Neural crest cell (in vitro differentiated cells): ENCODE measurements around the gene MYBPC2. TPM values are rescaled to one million over a fixed set of nuclear protein-coding genes. Genes with fewer than 3 reads are reported as not detected.
A peak's percentile ranks its signal among the peaks of the same experiment; 100 is the strongest.

Source experiments
- DNase-seq: peaks from one replicate; pipeline ENCODE4 v3.0.0; 2021; ENCODE audit warnings: low read depth, mixed read lengths, low spot score
- H3K27ac Mint-ChIP-seq: one replicate; pipeline ENCODE4 v1.8.0; 2021; ENCODE audit warnings: mild to moderate bottlenecking, mixed read lengths; ENCODE audit not compliant: unreplicated experiment
- H3K27me3 Mint-ChIP-seq: 2 replicates; pipeline ENCODE4 v1.8.0; 2021; ENCODE audit warnings: low read depth, mild to moderate bottlenecking, mixed read lengths
- H3K36me3 Mint-ChIP-seq: 2 replicates; pipeline ENCODE4 v1.8.0; 2021; ENCODE audit warnings: low read depth, mild to moderate bottlenecking, mixed read lengths
- H3K4me1 Mint-ChIP-seq: 2 replicates; pipeline ENCODE4 v1.8.0; 2021; ENCODE audit warnings: mixed read lengths
- H3K4me3 Mint-ChIP-seq: one replicate; pipeline ENCODE4 v1.8.0; 2021; ENCODE audit warnings: mild to moderate bottlenecking, mixed read lengths
- H3K9me3 Mint-ChIP-seq: 2 replicates; pipeline ENCODE4 v1.8.0; 2021; ENCODE audit warnings: mixed read lengths
- total RNA-seq: library from RNA; stranded (reverse); gene quantifications from 2 replicates; pipeline ENCODE4 v1.2.1, GENCODE V29; 2021
- TF ChIP-seq, protein P1 (sequence below): fragments of 200-600 bp; sonication (generic); conservative IDR thresholded peaks from 2 replicates; pipeline ENCODE4 v1.5.0; 2021; ENCODE audit warnings: antibody characterized with exemption, mild to moderate bottlenecking

The MYBPC2 gene
- total RNA-seq, 1 donor from 2014 or later = not detected

DNA sequence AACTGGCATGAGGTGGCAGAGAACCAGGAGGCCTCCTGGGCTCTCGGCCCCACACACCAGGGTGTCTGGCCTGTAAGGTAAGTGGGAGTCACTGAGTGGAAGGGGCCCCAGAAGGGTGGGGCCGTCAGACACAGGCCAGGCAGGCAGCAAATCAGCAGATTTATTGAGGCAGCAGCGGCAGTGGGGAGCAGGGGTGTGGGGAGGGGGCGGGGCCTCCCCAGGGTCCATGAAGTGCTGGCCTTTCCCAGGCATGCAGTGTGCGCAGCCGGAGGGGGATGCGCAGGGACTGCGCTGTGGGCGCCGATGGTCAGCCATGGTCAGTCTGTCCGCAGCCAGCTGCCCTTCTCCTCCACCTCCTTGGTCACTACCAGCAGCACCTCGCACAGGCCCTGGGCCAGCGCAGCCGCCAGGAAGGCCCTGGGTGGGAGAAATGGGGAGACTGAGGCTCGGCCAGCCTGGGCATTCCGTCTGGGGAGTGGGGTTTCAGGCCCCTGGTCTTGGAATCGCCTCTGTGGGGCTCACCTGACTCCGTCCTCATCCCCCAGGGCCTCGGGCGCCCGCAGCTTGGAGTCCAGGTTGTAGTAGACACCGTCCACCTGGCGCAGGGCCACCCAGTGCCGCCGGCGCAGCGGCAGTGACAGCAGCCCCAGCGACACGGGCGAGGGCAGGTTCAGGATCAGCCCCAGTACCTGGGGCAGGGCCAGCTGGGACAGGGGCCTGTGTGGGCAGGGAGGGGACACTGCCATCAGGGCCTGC is 73.3 kb downstream of the MYBPC2 start:
- TF ChIP-seq, protein P1, sequence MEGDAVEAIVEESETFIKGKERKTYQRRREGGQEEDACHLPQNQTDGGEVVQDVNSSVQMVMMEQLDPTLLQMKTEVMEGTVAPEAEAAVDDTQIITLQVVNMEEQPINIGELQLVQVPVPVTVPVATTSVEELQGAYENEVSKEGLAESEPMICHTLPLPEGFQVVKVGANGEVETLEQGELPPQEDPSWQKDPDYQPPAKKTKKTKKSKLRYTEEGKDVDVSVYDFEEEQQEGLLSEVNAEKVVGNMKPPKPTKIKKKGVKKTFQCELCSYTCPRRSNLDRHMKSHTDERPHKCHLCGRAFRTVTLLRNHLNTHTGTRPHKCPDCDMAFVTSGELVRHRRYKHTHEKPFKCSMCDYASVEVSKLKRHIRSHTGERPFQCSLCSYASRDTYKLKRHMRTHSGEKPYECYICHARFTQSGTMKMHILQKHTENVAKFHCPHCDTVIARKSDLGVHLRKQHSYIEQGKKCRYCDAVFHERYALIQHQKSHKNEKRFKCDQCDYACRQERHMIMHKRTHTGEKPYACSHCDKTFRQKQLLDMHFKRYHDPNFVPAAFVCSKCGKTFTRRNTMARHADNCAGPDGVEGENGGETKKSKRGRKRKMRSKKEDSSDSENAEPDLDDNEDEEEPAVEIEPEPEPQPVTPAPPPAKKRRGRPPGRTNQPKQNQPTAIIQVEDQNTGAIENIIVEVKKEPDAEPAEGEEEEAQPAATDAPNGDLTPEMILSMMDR = no peak
- DNase-seq = no peak
- Mint-ChIP-seq H3K27me3 (peaks cover 9% of the 10 kb centered on the region), H3K9me3 (no peaks in the 10 kb centered on the region), H3K27ac (no peak overlapping the region), H3K4me3 (no peak overlapping the region), H3K36me3 (no peaks in the 10 kb centered on the region), H3K4me1 (peaks cover 24% of the 10 kb centered on the region)

DNA sequence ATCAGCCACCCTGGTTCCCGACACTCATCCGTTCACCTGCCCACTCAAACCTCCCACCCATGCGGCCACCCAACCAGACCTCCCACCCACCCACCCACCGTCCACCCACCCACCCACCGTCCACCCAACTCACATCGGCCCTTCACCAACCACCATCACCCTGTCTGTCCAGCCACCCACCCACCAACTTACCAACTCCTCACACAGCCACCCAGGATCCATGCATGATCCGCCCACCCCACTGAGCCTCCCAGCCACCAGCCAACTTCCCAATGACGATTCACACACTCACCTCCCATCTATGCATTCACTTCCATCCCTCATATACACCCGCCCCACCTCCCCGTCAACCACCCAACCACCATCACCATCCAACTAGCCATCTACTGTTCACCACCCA is 74.0 kb downstream of the MYBPC2 start:
- TF ChIP-seq, protein P1 = no peak
- H3K9me3 Mint-ChIP-seq = no peaks in the 10 kb centered on the region
- H3K27me3 Mint-ChIP-seq = peaks cover 11% of the 10 kb centered on the region
- H3K27ac Mint-ChIP-seq = no peak overlapping the region
- peaks cover 30% of the 10 kb centered on the region for H3K4me1 Mint-ChIP-seq
- no peak overlapping the region for H3K4me3 Mint-ChIP-seq
- no peak for DNase-seq
- no peaks in the 10 kb centered on the region for H3K36me3 Mint-ChIP-seq

DNA sequence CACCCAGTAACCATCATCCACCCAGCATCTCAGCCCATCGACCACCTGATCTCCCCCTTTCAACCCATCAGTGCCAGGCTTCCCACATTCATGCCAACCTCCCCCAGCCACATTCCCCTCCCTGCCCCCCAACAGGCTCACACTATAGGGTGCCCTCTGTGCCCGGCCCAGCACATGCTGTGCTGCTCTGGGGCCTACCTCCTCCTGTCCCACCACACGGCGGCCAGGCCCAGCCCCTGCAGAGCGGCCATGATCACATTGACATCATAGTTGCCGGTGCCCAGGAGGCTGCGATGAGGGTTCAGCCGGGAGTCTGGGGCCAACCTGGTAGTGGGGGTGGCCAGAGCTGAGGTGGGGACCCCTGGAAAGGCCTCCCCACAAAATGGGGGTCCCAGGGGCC is 74.7 kb downstream of the MYBPC2 start:
- peaks cover 33% of the 10 kb centered on the region for H3K4me1 Mint-ChIP-seq
- no peak for DNase-seq
- no peak overlapping the region for H3K4me3 Mint-ChIP-seq
- H3K27ac Mint-ChIP-seq = no peak overlapping the region
- peaks cover 8% of the 10 kb centered on the region for H3K27me3 Mint-ChIP-seq
- H3K9me3 Mint-ChIP-seq = no peaks in the 10 kb centered on the region
- no peaks in the 10 kb centered on the region for H3K36me3 Mint-ChIP-seq
- TF ChIP-seq, protein P1 = no peak

DNA sequence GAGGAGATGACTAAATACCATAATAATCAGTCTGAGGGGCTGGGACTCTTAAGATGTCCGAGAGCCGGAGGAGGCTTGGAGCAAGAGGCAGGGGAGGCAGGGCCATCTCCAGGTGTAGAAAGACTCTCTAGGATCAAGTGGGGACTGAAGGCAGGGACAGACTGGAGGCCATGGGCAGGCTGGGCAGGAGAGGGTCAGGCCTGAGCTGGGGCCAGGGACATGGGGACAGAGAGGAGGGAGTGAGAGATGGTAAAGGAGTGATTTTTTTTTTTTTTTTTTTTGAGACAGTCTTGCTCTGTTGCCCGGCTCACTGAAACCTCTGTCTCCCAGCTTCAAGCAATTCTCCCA is 76.1 kb downstream of the MYBPC2 start:
- H3K36me3 Mint-ChIP-seq = no peaks in the 10 kb centered on the region
- peaks cover 40% of the 10 kb centered on the region for H3K4me1 Mint-ChIP-seq
- no peaks in the 10 kb centered on the region for H3K9me3 Mint-ChIP-seq
- TF ChIP-seq, protein P1 = no peak
- peak overlapping the region; percentile 84 for H3K4me3 Mint-ChIP-seq
- DNase-seq = no peak
- peak overlapping the region; percentile 86 for H3K27ac Mint-ChIP-seq
- H3K27me3 Mint-ChIP-seq = peaks cover 8% of the 10 kb centered on the region

DNA sequence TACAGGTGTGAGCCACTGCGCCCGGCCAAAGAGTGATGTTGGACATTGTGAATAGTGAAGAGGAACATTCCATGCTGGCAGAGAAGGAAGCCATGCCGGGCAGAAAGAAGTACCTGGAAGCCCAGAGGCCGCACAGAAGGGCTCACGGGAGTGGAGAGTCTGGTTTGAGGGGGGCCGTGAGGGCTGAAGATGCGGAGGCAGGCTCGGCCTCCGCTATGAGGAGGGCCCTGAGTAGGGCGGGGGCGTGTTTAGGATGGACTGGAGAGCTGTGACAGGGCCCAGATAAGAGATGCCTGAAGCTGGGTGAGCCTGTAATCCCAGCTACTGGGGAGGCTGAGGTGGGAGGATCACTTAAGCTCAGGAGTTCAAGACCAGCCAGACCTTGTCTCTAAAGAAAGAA is 76.7 kb downstream of the MYBPC2 start:
- Mint-ChIP-seq H3K27ac (no peak overlapping the region), H3K27me3 (peaks cover 8% of the 10 kb centered on the region), H3K36me3 (no peaks in the 10 kb centered on the region), H3K4me1 (peaks cover 45% of the 10 kb centered on the region), H3K9me3 (no peaks in the 10 kb centered on the region), H3K4me3 (peak overlapping the region; percentile 49)
- TF ChIP-seq, protein P1 = no peak
- no peak for DNase-seq
